Ovary (tissue), 9 donors: ENCODE measurements around the gene HNRNPK. TPM values are rescaled to one million over a fixed set of nuclear protein-coding genes. Genes with fewer than 3 reads are reported as not detected.
A peak's percentile ranks its signal among the peaks of the same experiment; 100 is the strongest.

Experiments
- DNase-seq, 5 donors: peaks; one replicate each; pipeline ENCODE4 v3.0.0-alpha.2; 2019 to 2020
- H3K27ac ChIP-seq, 2 donors: fragments of 200-600 bp; one replicate each; pipeline versions ENCODE4 v1.5.1 to v1.8.0; 2019 to 2022
- H3K27me3 ChIP-seq: fragments of 200-600 bp; one replicate; pipeline ENCODE4 v1.8.0; 2022
- H3K36me3 ChIP-seq: fragments of 200-600 bp; sonication (generic); one replicate; pipeline ENCODE4 v1.5.1; 2019
- H3K4me1 ChIP-seq: one replicate; pipeline ENCODE4 v1.8.1; 2013; ENCODE audit warnings: mild to moderate bottlenecking, moderate library complexity; ENCODE audit not compliant: insufficient read depth
- H3K4me3 ChIP-seq: fragments of 200-600 bp; sonication (generic); one replicate; pipeline ENCODE4 v1.5.1; 2017
- H3K9me3 ChIP-seq, 2 donors: fragments of 200-600 bp in 1 of 2; sonication (generic) in 1 of 2; one replicate each; pipeline versions ENCODE4 v1.5.1 to v1.8.1; 2013 to 2019; ENCODE audit warnings: mild to moderate bottlenecking in 1 of 2, moderate library complexity in 1 of 2
- CTCF ChIP-seq, 3 donors: fragments of 450-650 bp in 2 of 3; fragments of 200-600 bp in 1 of 3; IDR thresholded peaks; one replicate each; pipeline versions ENCODE4 v1.5.1 to v1.8.0; 2016 to 2022; ENCODE audit warnings: antibody characterized with exemption in 3 of 3, mild to moderate bottlenecking in 1 of 3
- EP300 ChIP-seq: sonication (generic); formaldehyde crosslinking; IDR thresholded peaks from one replicate; pipeline ENCODE4 v1.6.1; 2017; ENCODE audit warnings: antibody characterized with exemption
- POLR2A ChIP-seq: fragments of 450-650 bp; IDR thresholded peaks from one replicate; pipeline ENCODE4 v1.6.1; 2017; ENCODE audit warnings: antibody characterized with exemption, mild to moderate bottlenecking, moderate library complexity
- WGBS, 3 donors: extraction: QIAGEN DNeasy Blood & Tissue Kit in 1 of 3; methylation state at CpG; one replicate each; pipeline versions ENCODE4 v1.1.5 to v1.1.7; 2013 to 2017; 5-methylcytosine and 5-hydroxymethylcytosine counted together
- intact Hi-C, 4 donors: fragments of 100-400 bp; cut with DNase I; formaldehyde crosslinking; loops; one replicate each; pipeline versions ENCODE4 v1.11.0 to v1.15.1; 2022 to 2023
- polyA plus RNA-seq, 2 donors: library from polyadenylated mRNA; stranded (reverse); fragments of 200-250 nt in 1 of 2; fragments of 350-450 nt in 1 of 2; fragmentation: Illumina TruSeq in 1 of 2; extraction: RNeasy Lipid Tissue Mini Kit (QIAGEN cat#74804) in 1 of 2; gene quantifications; one replicate each; pipeline ENCODE4 v1.2.3, GENCODE V29; 2013 to 2014
- total RNA-seq, 7 donors: library from RNA; depleted of rRNA in 2 of 7; stranded (reverse); fragments of >200 nt in 2 of 7; fragmentation: NEBNext Ultra II Directional in 3 of 7; extraction: Animal tissue kit (Norgen Biotek cat#: 25700) in 3 of 7; gene quantifications; one replicate each; pipeline versions ENCODE4 v1.1.0 to v1.2.4, GENCODE V29; 2016 to 2023
- donor health status: DM: no; HTN: no; CAD: no; lungs with moderate emphysema.
- donor health status: DM: no; HTN: no; CAD: no.
- donor health status: Bipolar disorder and iron deficiency.
- donor health status: DM: yes; HTN: yes; CAD: no.
- donor health status: DM: no; HTN: no; CAD: no.
- donor health status: DM: yes; HTN: yes; CAD: no.

The HNRNPK gene
- total and polyA plus RNA-seq, 9 donors, result 302 to 646 (median 485) TPM

- 46 to 66% (median 64%) methylated on average over 1 of the region's 1 CpG for WGBS, 3 donors
Measured at GRCh38 chr9:83977196-83977595, 2.8 kb downstream of the HNRNPK start.

GRCh38 chr9:83976372-83976771, 3.6 kb downstream of the HNRNPK start:
- peaks cover 4% of the 10 kb centered on the region for H3K4me1 ChIP-seq
- no peaks in the 10 kb centered on the region for H3K36me3 ChIP-seq
- H3K4me3 ChIP-seq, result no peak overlapping the region
- TF ChIP-seq CTCF (IDR thresholded peaks at IDR 0.05) (no peak), EP300 (no peak), POLR2A (no peak)
- WGBS, 3 donors, result 62 to 64% (median 63%) methylated on average over 2 of the region's 2 CpGs
- no peaks in the 10 kb centered on the region for H3K9me3 ChIP-seq
- intact Hi-C loops, result loop anchor here in 1 of 4 donors (10.0 kb wide), 1 partner anchor 52 kb away; the partner anchor contains the start of gene KIF27
- no peak for DNase-seq
- H3K27ac ChIP-seq, result no peak overlapping the region
- H3K27me3 ChIP-seq, result no peaks in the 10 kb centered on the region

More at GRCh38 chr9:83977196-83977595, 2.8 kb downstream of the HNRNPK start:
- no peaks in the 10 kb centered on the region for H3K9me3 ChIP-seq
- H3K36me3 ChIP-seq, result no peaks in the 10 kb centered on the region
- H3K27ac ChIP-seq, result no peak overlapping the region
- H3K27me3 ChIP-seq, result no peaks in the 10 kb centered on the region
- no peak for TF ChIP-seq CTCF (IDR thresholded peaks at IDR 0.05)
- intact Hi-C loops, result loop anchor here in 1 of 4 donors (10.0 kb wide), 1 partner anchor 52 kb away; the partner anchor contains the start of gene KIF27
- DNase-seq, result no peak
- peak overlapping the region; percentile 94 for H3K4me3 ChIP-seq
- peaks cover 4% of the 10 kb centered on the region for H3K4me1 ChIP-seq

- TF ChIP-seq CTCF (IDR thresholded peaks at IDR 0.05), result no peak
- no peak for TF ChIP-seq EP300
- no peak for TF ChIP-seq POLR2A
- intact Hi-C loops, result loop anchor here in 1 of 4 donors (10.0 kb wide), 1 partner anchor 50 kb away; the partner anchor contains the start of gene KIF27
- Histone ChIP-seq H3K27me3 (no peaks in the 10 kb centered on the region), H3K4me1 (peaks cover 4% of the 10 kb centered on the region), H3K9me3 (no peaks in the 10 kb centered on the region), H3K36me3 (no peaks in the 10 kb centered on the region), H3K27ac (no peak overlapping the region), H3K4me3 (no peak overlapping the region)
- 80 to 82% (median 80%) methylated on average over 12 of the region's 12 CpGs for WGBS, 3 donors
- no peak for DNase-seq
Measured at GRCh38 chr9:83975300-83975699, 4.7 kb downstream of the HNRNPK start.

- Histone ChIP-seq H3K9me3 (no peaks in the 10 kb centered on the region), H3K27me3 (no peaks in the 10 kb centered on the region), H3K27ac (no peak overlapping the region), H3K4me3 (no peak overlapping the region), H3K36me3 (no peaks in the 10 kb centered on the region), H3K4me1 (peaks cover 4% of the 10 kb centered on the region)
- WGBS, 3 donors, result 77 to 79% (median 78%) methylated on average over 2 of the region's 2 CpGs
- intact Hi-C loops, result loop anchor here in 1 of 4 donors (10.0 kb wide), 1 partner anchor 47 kb away; the partner anchor contains the start of gene KIF27
- DNase-seq, result no peak
- TF ChIP-seq POLR2A (no peak), CTCF (IDR thresholded peaks at IDR 0.05) (no peak), EP300 (no peak)
Measured at GRCh38 chr9:83972286-83972685, 7.7 kb downstream of the HNRNPK start.
